ENCODE data around the gene PPIA.

DNA sequence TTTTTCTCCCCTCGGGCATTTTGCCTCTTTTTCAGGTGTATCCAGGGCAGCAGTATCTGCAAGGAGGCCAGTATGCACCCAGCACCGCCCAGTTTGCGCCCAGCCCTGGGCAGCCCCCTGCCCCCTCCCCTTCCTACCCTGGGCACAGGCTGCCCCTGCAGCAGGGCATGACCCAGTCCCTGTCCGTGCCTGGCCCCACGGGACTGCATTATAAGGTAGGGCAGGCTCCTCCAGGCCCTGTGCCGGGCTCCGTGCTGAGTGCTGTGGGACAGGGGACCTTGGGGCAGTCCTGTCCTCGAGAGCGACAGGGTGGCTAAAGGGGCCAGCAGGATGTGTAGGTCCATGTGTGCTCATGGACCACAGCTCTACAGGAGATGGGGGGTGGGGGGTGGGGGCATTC lies 37.2 kb upstream of the PPIA start:
- TF ChIP-seq, protein P1, sequence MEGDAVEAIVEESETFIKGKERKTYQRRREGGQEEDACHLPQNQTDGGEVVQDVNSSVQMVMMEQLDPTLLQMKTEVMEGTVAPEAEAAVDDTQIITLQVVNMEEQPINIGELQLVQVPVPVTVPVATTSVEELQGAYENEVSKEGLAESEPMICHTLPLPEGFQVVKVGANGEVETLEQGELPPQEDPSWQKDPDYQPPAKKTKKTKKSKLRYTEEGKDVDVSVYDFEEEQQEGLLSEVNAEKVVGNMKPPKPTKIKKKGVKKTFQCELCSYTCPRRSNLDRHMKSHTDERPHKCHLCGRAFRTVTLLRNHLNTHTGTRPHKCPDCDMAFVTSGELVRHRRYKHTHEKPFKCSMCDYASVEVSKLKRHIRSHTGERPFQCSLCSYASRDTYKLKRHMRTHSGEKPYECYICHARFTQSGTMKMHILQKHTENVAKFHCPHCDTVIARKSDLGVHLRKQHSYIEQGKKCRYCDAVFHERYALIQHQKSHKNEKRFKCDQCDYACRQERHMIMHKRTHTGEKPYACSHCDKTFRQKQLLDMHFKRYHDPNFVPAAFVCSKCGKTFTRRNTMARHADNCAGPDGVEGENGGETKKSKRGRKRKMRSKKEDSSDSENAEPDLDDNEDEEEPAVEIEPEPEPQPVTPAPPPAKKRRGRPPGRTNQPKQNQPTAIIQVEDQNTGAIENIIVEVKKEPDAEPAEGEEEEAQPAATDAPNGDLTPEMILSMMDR (IDR thresholded peaks at IDR 0.05), result no peak
- TF ChIP-seq POLR2A (IDR thresholded peaks at IDR 0.05), result no peak

All from uterus (tissue), 2 donors.